GM12878 (cell line): ENCODE measurements around the gene ENTPD3. TPM values are rescaled to one million over a fixed set of nuclear protein-coding genes. Genes with fewer than 3 reads are reported as not detected.

ENCODE experiments used
- ATAC-seq: fragments of 200-7000 bp; cut with Tn5 transposase; 3 replicates; pipeline ENCODE4 v1.9.1; 2020; ENCODE audit warnings: mild to moderate bottlenecking, moderate library complexity
- BruUV-seq: library from RNA; stranded (reverse); fragments of 400-500 nt; replicated peaks from 2 replicates; lab custom pipeline; 2021; lab: Mats Ljungman, UMichigan
- CTCF ChIA-PET: fragments of 300-600 bp; sonication (Branson Sonifier 250); formaldehyde crosslinking; extraction: SDS; loops from one replicate; lab custom pipeline; 2021; ENCODE audit warnings: inconsistent platforms; lab: Yijun Ruan, JAX
- POLR2A ChIA-PET: fragments of 350-600 bp; formaldehyde crosslinking; extraction: SDS; loops from one replicate; lab custom pipeline; 2021; ENCODE audit warnings: inconsistent platforms; lab: Charles Lee
- RAD21 ChIA-PET: fragments of 300-600 bp; sonication (Branson Sonifier 250); formaldehyde crosslinking; loops from one replicate; lab custom pipeline; 2023; ENCODE audit warnings: antibody characterized with exemption; ENCODE audit not compliant: unreplicated experiment; lab: Charles Lee
- SMC1A ChIA-PET: fragments of 300-600 bp; sonication (Branson Sonifier 250); formaldehyde crosslinking; loops from one replicate; lab custom pipeline; 2023; ENCODE audit not compliant: unreplicated experiment, uncharacterized antibody; lab: Charles Lee
- DNase-seq: peaks from one replicate; pipeline ENCODE4 v3.0.0-alpha.2; 2011; ENCODE audit warnings: low read depth, low spot score
- FAIRE-seq: peaks from 3 replicates; lab custom pipeline; 2011; peaks lifted over from hg19 to GRCh38; lab: Jason Lieb, UNC
- H2AFZ ChIP-seq: 2 replicates; pipeline ENCODE4 v1.6.0; 2011; ENCODE audit warnings: low read depth, low read length, control low read depth; ENCODE audit not compliant: control insufficient read depth
- H3K27ac ChIP-seq: 2 replicates; pipeline ENCODE4 v1.5.1; 2011; ENCODE audit warnings: control low read depth; ENCODE audit not compliant: control insufficient read depth, insufficient read depth
- H3K27me3 ChIP-seq, 2 experiments: replicated peaks in 1 of 2; 2 replicates each; pipeline versions ENCODE4 v1.6.0 to v1.6.1; 2011; ENCODE audit warnings: low read length in 1 of 2; ENCODE audit not compliant: control insufficient read depth in 2 of 2, insufficient read depth in 2 of 2
- H3K36me3 ChIP-seq, 2 experiments: 2 replicates each; pipeline ENCODE4 v1.5.1; 2011; ENCODE audit warnings: low read length in 1 of 2; ENCODE audit not compliant: control insufficient read depth in 2 of 2, insufficient read depth in 2 of 2
- H3K4me1 ChIP-seq: 2 replicates; pipeline ENCODE4 v1.6.1; 2011; ENCODE audit warnings: mild to moderate bottlenecking, low read length, moderate library complexity, mixed read lengths; ENCODE audit not compliant: control insufficient read depth, insufficient read depth
- H3K4me2 ChIP-seq: 2 replicates; pipeline ENCODE4 v1.6.0; 2011; ENCODE audit warnings: control low read depth; ENCODE audit not compliant: control insufficient read depth, insufficient read depth
- H3K4me3 ChIP-seq: fragments of 200-600 bp; sonication (generic); 2 replicates; pipeline ENCODE4 v1.5.1; 2016
- H3K79me2 ChIP-seq: 2 replicates; pipeline ENCODE4 v1.6.0; 2011; ENCODE audit warnings: low read length; ENCODE audit not compliant: control insufficient read depth, insufficient read depth
- H3K9ac ChIP-seq: 2 replicates; pipeline ENCODE4 v1.8.0; 2011; ENCODE audit warnings: low read length, control low read depth, mixed read lengths; ENCODE audit not compliant: control insufficient read depth, insufficient read depth
- H3K9me3 ChIP-seq: replicated peaks from 3 replicates; pipeline ENCODE4 v1.5.1; 2011; ENCODE audit warnings: mild to moderate bottlenecking, low read length; ENCODE audit not compliant: control insufficient read depth, insufficient read depth
- H4K20me1 ChIP-seq: 2 replicates; pipeline ENCODE4 v1.6.0; 2011; ENCODE audit not compliant: control insufficient read depth, insufficient read depth
- SMAD1 ChIP-seq: fragments of 450-650 bp; IDR thresholded peaks from 2 replicates; pipeline ENCODE4 v1.6.1; 2018; ENCODE audit warnings: mild to moderate bottlenecking, low read depth; ENCODE audit not compliant: partially characterized antibody
- WGBS: methylation state at CpG from one replicate; pipeline ENCODE4 v1.1.6; 2016; ENCODE audit warnings: low lambda C conversion rate; ENCODE audit not compliant: insufficient replicate concordance, insufficient coverage; ENCODE audit errors: missing lambda C conversion rate; 5-methylcytosine and 5-hydroxymethylcytosine counted together
- in situ Hi-C: fragments of 300-500 bp; cut with MboI; formaldehyde crosslinking; loops from 9 replicates; pipeline ENCODE4 v1.14.3; 2018; ENCODE audit warnings: mixed read lengths
- intact Hi-C: fragments of 100-400 bp; cut with micrococcal nuclease; formaldehyde crosslinking; loops from one replicate; pipeline ENCODE4 v1.14.2; 2022; ENCODE audit not compliant: unreplicated experiment
- polyA plus RNA-seq, 11 experiments: library from polyadenylated mRNA; depleted of rRNA in 4 of 11; unstranded in 6 of 11; stranded (reverse) in 5 of 11; fragments of >200 nt; fragmentation: Nextera tagmentation in 4 of 11; fragmentation: Illumina TruSeq in 1 of 11; extraction: Ambion mirVana in 4 of 11; extraction: Trizol in 1 of 11; gene quantifications; 1 replicate in 1 of 11; 2 replicates in 10 of 11; pipeline versions ENCODE4 v1.2.1 to v1.2.3, GENCODE V29; 2011 to 2016; ENCODE audit warnings: inconsistent platforms in 2 of 11, missing spikeins in 2 of 11, low read depth in 1 of 11
- total RNA-seq, 4 experiments: library from RNA; depleted of rRNA in 3 of 4; stranded (reverse); fragments of >200 nt in 3 of 4; fragmentation: Illumina TruSeq in 1 of 4; extraction: Trizol in 1 of 4; gene quantifications; 2 replicates each; pipeline versions ENCODE4 v1.2.1 to v1.2.3, GENCODE V29; 2013 to 2021
- TF ChIP-seq, protein P1 (sequence below): fragments of 450-650 bp; IDR thresholded peaks from 2 replicates; pipeline ENCODE4 v1.6.1; 2016; ENCODE audit warnings: mild to moderate bottlenecking
- TF ChIP-seq, protein P2 (sequence below): fragments of 450-650 bp; IDR thresholded peaks from 2 replicates; pipeline ENCODE4 v1.6.1; 2017; ENCODE audit warnings: borderline replicate concordance
- TF ChIP-seq, protein P3 (sequence below): IDR thresholded peaks from 2 replicates; pipeline ENCODE4 v1.6.1; 2012; ENCODE audit warnings: improper control_type of control experiment, low read depth, low read length; ENCODE audit not compliant: insufficient replicate concordance

Gene ENTPD3
- total and polyA plus RNA-seq, 10 of the 15 experiments (the other 5 are each of a cell fraction or from before 2014, with no cell fraction given), result 0.03 TPM; not detected in 9

DNA sequence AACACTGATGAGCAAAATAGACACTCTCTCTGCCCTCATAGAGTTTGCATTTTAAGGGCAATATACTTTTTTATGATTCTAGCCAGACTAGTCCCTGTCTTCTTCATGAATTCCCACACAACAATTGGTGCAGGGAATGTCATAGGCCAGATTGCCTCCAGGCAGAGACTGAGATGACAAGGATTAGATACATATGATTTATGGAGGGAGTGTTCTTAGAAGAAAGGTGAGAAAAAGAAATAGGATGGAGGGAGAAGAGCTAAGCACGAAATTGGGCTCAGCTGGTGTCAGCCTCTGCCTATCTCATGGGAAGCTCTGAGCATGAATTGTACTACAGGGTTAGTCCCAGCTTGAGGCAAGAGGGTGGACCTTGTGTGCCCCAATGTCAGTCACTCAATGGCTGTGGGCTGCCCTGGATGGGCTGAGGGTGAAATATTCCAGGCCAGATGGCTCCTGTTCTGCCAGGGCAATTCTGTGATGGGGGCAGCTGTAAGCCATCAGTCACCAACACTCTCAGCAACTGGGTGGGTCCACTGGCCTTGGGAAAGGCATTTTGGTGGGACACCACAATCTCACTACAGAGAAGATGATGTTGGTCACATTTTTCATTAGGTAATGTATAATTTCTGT, 46.3 kb upstream of the ENTPD3 start:
- no TSS peak for BruUV-seq
- RAD21 ChIA-PET, result no interaction called here
- SMC1A ChIA-PET, result no interaction called here
- H3K27ac ChIP-seq, result no peak overlapping the region
- CTCF ChIA-PET, result interaction anchor here (0.6 to 1.4 kb wide), 3 partner anchors 11 to 312 kb away, joined by 4 to 8 read pairs (median 6); no protein-coding TSS in a partner anchor
- H3K4me3 ChIP-seq, result no peak overlapping the region
- intact Hi-C loops, result no loop called here
- no peak overlapping the region for H2AFZ ChIP-seq
- peaks cover 14% of the 10 kb centered on the region for H3K4me1 ChIP-seq
- no peaks in the 10 kb centered on the region for H4K20me1 ChIP-seq
- ATAC-seq (no peak), FAIRE-seq (no peak), DNase-seq (no peak)
- no peaks in the 10 kb centered on the region for H3K36me3 ChIP-seq
- POLR2A ChIA-PET, result no interaction called here
- in situ Hi-C loops, result loop anchor here (25.0 kb wide), 1 partner anchor 1772 kb away; no protein-coding TSS in a partner anchor
- TF ChIP-seq, protein P1, sequence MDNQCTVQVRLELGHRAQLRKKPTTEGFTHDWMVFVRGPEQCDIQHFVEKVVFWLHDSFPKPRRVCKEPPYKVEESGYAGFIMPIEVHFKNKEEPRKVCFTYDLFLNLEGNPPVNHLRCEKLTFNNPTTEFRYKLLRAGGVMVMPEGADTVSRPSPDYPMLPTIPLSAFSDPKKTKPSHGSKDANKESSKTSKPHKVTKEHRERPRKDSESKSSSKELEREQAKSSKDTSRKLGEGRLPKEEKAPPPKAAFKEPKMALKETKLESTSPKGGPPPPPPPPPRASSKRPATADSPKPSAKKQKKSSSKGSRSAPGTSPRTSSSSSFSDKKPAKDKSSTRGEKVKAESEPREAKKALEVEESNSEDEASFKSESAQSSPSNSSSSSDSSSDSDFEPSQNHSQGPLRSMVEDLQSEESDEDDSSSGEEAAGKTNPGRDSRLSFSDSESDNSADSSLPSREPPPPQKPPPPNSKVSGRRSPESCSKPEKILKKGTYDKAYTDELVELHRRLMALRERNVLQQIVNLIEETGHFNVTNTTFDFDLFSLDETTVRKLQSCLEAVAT, result no peak
- no peak for TF ChIP-seq SMAD1
- TF ChIP-seq, protein P2, sequence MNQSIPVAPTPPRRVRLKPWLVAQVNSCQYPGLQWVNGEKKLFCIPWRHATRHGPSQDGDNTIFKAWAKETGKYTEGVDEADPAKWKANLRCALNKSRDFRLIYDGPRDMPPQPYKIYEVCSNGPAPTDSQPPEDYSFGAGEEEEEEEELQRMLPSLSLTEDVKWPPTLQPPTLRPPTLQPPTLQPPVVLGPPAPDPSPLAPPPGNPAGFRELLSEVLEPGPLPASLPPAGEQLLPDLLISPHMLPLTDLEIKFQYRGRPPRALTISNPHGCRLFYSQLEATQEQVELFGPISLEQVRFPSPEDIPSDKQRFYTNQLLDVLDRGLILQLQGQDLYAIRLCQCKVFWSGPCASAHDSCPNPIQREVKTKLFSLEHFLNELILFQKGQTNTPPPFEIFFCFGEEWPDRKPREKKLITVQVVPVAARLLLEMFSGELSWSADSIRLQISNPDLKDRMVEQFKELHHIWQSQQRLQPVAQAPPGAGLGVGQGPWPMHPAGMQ, result no peak
- TF ChIP-seq, protein P3, sequence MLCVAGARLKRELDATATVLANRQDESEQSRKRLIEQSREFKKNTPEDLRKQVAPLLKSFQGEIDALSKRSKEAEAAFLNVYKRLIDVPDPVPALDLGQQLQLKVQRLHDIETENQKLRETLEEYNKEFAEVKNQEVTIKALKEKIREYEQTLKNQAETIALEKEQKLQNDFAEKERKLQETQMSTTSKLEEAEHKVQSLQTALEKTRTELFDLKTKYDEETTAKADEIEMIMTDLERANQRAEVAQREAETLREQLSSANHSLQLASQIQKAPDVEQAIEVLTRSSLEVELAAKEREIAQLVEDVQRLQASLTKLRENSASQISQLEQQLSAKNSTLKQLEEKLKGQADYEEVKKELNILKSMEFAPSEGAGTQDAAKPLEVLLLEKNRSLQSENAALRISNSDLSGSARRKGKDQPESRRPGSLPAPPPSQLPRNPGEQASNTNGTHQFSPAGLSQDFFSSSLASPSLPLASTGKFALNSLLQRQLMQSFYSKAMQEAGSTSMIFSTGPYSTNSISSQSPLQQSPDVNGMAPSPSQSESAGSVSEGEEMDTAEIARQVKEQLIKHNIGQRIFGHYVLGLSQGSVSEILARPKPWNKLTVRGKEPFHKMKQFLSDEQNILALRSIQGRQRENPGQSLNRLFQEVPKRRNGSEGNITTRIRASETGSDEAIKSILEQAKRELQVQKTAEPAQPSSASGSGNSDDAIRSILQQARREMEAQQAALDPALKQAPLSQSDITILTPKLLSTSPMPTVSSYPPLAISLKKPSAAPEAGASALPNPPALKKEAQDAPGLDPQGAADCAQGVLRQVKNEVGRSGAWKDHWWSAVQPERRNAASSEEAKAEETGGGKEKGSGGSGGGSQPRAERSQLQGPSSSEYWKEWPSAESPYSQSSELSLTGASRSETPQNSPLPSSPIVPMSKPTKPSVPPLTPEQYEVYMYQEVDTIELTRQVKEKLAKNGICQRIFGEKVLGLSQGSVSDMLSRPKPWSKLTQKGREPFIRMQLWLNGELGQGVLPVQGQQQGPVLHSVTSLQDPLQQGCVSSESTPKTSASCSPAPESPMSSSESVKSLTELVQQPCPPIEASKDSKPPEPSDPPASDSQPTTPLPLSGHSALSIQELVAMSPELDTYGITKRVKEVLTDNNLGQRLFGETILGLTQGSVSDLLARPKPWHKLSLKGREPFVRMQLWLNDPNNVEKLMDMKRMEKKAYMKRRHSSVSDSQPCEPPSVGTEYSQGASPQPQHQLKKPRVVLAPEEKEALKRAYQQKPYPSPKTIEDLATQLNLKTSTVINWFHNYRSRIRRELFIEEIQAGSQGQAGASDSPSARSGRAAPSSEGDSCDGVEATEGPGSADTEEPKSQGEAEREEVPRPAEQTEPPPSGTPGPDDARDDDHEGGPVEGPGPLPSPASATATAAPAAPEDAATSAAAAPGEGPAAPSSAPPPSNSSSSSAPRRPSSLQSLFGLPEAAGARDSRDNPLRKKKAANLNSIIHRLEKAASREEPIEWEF, result no peak
- H3K9ac ChIP-seq, result no peak overlapping the region
- no peak overlapping the region for H3K4me2 ChIP-seq
- H3K79me2 ChIP-seq, result no peaks in the 10 kb centered on the region
- H3K27me3 ChIP-seq, result no peaks in the 10 kb centered on the region
- H3K9me3 ChIP-seq, result no peaks in the 10 kb centered on the region; the same call in 2 of the 3 replicates
- WGBS, result 0% methylated on average over 1 of the region's 1 CpG
